GM19463 (cell line): ENCODE results near the gene P4HTM.

Experiments used
- ATAC-seq: cut with Tn5 transposase; IDR thresholded peaks from one replicate; pipeline ENCODE4 v1.9.1; 2021; ENCODE audit warnings: mild to moderate bottlenecking, moderate library complexity; ENCODE audit not compliant: unreplicated experiment

The P4HTM gene, protein sequence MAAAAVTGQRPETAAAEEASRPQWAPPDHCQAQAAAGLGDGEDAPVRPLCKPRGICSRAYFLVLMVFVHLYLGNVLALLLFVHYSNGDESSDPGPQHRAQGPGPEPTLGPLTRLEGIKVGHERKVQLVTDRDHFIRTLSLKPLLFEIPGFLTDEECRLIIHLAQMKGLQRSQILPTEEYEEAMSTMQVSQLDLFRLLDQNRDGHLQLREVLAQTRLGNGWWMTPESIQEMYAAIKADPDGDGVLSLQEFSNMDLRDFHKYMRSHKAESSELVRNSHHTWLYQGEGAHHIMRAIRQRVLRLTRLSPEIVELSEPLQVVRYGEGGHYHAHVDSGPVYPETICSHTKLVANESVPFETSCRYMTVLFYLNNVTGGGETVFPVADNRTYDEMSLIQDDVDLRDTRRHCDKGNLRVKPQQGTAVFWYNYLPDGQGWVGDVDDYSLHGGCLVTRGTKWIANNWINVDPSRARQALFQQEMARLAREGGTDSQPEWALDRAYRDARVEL

DNA sequence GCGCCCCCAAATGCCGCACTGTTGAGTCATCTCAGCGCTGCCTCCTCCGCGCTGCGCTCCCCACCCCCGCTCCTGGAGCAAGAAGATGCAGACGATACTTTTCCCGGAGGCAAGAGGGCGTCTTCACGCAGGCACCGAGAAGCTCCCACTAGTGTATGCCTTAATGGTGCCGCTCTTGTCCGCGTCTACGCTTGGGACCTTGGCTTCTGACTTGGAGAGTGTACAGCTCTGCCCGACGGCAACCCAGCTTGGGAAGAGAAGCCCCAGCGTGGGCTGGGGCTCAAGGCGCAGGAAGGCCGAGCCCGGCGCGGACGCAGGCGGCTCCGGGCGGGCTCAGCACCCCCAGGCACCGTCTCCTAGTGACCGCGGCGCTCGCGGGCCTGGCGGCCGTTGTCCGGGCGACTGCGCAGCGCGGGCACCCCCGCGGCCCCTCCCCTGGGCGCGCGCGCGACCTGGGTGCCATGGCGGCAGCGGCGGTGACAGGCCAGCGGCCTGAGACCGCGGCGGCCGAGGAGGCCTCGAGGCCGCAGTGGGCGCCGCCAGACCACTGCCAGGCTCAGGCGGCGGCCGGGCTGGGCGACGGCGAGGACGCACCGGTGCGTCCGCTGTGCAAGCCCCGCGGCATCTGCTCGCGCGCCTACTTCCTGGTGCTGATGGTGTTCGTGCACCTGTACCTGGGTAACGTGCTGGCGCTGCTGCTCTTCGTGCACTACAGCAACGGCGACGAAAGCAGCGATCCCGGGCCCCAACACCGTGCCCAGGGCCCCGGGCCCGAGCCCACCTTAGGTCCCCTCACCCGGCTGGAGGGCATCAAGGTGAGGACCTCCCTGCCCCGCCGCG, at the start of gene P4HTM:
P4HTM (plus strand) TSS at position 446 of the 840 bp plus-strand sequence; CDS start at position 462, 16 bp downstream.
- peak; percentile 55 for ATAC-seq

DNA sequence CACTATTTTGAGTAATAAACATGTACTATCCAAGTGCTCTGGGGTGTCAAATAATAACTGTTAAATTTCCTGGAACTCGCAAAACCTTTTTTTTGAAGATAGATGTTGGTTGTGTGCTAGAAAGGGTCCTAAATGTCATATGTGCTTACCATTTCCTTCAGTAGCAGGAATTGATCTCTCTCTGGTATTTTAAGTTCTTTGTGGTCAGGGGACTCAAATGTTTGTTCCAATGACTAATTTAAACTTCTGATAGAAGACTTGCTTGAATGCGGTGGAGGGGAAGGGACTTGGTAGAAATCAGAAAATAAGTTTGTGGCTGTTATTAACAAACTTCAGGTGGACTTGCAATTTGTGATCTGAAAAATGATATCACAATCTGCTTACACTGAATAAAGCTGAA, 44.6 kb upstream of the P4HTM start:
- ATAC-seq, result no peak

DNA sequence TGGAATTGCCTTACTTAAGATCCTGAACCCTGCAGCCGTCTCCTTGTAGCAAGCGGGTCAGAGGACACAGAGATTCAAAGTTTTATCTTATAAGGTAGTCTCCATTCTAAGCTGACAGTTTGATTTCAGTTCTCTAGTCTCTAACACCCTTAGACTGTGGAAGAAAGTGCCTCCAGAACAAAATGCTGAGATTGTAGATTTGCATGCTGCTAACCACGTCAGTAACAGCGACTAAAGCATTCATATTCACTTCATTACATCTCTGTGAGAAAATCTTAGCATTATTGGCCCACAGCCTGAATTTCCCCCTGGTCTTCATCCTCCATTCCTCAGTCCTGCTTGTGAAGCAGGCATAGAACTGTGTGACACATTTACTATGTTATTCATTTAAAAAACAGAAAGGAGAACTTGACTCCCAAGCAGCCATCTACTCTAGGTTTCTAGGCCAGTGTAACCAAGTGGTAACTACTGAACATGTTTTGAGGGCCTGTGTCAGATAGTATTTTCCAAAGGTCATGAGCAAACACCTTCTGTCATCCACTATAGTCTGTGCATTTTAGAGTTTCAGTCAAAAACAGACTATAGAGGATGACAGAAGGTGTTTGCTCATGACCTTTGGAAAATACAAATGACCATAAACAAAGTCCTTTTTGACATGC, 44.0 kb upstream of the P4HTM start:
- ATAC-seq, result no peak

DNA sequence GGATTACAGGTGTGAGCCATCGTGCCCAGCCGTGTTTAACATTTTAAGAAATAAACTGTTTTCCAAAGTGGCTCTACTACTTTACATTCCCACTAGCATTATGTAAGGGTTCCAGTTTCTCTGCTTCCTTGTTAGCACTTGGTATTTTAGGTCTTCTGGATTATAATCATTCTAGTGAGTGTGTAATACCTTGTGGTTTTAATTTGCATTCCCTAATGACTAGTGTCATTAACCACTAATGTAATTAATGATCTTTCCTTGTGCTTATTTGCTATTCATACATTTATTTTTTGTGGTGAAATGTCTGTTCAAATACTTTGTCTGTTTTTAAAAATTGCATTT, 40.7 kb upstream of the P4HTM start:
- ATAC-seq, result no peak

DNA sequence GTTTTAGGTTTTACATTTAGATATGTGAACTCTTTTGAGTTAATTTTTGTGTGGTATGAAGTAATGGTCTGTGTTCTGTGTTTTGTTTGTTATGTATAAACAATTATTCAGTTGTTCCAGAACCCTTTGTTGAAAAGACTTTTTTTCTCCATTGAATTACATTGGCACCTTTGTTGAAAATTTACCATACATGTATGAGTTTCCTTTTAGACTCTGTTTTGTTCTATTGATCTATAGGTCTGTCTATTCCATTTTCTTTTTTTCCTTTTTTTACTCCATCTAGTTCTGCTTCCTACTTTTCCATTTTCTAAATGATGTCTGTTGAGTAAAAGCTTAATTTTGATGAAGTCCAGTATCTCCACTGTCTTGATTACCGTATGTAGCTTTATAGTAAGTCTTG, 40.0 kb upstream of the P4HTM start:
- ATAC-seq, result no peak

DNA sequence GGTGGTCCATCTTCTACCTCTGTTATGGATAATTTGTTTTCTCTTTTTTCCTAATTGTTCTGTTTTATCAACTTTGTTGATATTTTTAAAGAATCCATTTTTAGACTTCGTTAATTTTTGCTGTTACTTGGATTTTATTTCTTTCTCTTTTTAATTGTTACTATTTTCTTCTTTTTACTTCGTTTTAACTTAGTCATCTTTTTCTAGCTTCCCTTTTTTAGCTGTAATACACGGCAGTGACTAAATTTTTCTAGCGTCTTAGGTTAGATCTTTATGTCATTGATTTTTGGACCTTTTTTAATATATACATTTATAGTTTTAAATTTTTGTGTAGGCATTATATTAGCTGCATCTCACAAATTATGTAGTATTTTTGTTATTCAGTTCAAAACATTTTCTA, 38.3 kb upstream of the P4HTM start:
- no peak for ATAC-seq

DNA sequence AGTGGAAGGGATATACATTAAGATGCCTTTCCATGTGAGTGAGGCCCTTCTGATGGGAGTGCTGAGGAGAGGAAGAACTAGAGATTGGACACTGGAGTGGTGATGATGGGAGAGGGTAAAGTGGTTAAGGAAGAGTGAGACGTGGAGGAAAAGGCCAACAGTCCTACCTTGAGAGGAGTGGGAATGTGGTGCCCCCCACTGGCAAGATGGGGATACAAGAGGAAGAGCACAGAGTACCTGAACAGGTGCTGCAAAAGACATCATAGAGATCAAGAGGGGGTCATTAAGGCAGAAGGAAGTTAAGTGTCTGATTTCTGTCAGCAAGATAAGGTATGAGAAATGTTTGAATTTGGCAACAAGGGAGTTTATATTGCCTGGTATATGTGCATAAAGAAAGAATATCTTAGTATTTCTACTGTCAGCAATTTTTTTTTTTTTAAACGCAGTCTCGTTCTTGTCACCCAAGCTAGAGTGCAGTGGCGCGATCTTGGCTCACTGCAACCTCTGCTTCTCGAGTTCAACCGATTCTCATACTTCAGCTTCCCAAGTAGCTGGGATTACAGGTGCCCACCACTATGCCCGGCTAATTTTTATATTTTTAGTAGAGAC, 37.4 kb upstream of the P4HTM start:
- no peak for ATAC-seq

DNA sequence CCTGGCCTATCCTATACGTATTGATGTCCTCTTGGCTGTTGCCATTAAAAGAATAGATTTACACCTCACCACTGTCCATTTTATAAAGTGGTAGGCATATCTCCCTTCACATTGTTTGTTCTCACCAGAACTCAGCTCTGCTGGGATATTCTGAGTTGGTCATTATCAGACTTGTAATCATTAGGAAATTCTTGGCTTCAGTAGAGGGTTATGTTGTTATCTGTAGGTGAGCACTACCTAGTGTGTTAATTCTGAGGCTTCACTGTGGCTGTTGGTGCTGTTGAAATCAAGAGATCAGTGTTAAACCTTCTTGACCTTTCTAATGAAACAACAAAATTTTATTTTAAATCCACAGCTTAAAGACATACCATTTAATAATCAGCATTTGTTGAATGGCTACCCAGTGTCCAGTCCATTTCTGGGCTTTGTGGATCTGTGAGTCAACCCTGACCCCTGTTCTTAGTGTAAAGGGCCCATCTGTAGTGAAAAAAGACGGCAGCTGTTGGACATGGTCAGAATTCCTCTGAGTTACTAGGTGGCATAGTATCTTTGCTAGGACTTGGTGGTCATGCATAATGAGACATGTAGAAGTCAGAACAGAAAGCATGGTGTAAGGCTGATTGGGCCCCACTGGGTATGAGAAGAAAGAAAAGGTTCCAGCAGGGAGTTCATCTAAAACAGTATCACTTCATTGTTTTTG, 32.9 kb upstream of the P4HTM start:
- no peak for ATAC-seq

DNA sequence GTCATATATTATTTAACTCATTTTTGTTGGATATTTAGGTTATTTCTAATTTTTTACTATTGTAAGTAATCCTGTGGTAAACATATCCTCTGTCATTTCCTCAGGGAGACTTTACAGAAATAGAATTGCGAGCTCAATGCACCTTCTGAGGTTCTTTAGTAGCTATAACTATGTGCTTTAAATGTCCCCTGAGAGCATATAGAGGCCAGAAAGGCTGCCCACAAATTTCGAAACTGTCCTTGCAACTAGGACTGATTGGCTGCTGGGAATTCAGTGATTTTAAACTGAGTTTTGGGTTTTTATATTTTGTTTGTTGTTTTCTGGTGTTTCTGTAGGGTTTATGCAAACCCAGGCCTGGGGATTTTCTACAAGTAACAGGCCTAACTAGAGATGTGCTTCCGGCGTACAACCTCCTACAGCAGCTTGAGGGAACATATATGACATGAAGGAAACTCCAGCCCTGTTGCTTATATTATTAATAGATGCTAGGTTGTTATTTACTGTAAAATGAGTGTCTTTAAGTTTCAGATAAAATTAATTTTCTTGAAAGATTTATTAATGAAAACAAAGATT, 29.1 kb upstream of the P4HTM start:
- no peak for ATAC-seq

DNA sequence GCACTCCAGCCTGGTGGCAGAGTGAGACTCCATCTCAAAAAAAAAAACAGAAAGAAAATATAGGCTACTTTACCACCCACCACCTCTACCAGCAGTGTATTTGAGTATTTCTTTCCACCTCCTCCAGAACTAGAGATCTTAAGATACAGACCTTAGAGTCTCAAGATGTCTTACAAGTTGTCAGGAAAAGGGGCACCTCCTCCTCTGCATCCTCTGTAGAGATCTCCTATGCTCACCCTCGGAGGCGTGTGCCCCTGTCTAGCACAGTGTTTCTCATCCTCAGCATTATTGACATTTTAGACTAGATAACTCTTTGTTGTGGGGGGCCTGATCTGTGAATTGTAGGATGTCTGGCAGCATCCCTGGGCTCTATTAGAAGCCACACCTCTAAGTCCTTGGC, 27.7 kb upstream of the P4HTM start:
- ATAC-seq, result no peak

DNA sequence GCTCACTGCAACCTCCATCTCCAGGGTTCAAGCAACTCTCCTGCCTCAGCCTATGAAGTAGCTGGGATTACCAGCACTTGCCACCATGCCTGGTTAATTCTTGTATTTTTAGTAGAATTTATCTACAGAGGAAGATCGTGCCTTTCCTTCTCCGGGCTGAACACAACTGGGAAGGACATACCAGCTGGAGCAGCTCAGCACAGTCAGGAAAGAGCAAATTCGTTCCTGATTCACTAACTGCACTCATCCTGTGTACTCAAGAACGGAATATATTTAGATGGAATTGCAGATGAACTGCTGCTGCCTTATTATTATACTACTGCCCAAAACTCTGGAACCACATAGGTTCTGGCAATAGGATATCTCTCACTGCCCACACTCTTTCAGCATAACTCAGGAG, 27.1 kb upstream of the P4HTM start:
- no peak for ATAC-seq

DNA sequence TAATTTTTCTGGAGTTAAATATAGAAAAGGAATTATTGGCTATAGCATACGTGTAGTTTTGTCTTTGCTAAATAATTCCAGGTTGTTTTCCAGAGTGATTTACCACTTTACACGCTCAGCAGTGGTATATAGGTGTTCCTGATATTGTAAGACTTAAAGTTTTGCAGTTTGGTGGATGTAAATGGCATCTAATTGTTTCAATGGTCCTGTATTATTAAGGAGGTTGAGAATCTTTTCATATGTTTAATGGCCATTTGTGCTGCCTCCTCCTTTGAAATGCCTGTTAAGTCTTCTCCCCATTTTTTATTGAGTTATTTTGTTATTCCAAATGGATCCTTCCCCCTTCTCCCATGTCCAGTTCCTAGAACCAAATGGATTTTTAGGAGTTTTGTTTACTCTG, 26.4 kb upstream of the P4HTM start:
- no peak for ATAC-seq

DNA sequence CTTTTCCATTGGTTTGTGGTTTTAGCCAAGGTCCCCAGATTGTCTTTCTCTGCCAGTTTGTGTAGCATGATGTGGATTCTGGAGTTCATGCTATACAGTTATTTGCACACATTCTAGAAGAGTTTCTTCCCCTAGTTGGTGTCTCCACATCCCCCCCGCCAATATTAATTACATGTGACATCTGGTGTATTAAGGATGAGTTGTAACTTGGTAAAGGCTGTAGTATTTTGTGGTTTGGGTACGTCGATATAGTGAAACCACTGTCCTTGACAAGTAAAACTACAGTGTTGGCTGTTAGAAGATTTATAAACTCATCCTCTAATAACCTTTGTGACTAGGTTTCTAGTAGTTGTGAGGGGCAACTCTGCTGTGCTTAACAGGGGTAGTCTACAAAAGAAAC, 23.7 kb upstream of the P4HTM start:
- ATAC-seq, result no peak

DNA sequence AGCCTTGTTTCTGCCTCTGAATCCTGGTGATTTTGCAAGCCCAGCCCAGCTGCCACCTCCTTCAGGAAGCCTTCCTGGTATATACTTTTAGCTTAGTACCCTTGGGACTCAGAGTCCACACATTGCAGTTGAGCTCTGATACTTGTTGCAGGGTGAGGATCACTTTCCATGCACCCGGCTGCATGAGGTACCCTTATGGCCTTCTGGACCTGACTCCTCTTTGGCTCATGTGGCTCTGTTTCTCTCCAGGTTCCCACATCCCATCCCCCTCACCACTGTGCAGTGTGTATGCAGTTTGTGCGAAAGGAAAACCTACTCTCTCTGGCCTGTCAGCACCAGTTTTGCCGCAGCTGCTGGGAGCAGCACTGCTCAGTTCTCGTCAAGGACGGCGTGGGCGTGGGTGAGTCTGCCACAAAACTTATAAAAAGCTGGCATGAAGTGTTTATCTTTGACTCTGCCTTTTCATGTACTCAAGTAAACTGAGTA, 23.1 kb upstream of the P4HTM start:
- ATAC-seq, result no peak

DNA sequence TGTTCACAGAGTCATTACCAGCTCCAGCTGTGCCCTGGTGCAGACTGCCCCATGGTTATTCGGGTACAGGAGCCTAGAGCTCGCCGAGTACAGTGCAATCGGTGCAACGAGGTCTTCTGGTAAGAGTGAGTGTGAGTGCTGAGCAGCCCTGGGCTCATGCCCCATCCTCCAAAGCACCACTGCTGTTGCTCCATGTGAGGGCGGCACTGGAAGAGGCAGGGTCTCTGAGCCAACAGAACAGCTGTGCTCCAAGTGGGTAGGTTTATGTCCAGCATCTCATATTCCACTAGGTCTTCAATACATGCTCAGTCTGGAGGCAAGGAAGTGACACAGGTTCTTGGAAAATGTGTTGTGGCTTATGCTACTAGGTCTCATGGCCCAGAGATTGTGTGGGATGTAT, 19.5 kb upstream of the P4HTM start:
- ATAC-seq, result no peak

DNA sequence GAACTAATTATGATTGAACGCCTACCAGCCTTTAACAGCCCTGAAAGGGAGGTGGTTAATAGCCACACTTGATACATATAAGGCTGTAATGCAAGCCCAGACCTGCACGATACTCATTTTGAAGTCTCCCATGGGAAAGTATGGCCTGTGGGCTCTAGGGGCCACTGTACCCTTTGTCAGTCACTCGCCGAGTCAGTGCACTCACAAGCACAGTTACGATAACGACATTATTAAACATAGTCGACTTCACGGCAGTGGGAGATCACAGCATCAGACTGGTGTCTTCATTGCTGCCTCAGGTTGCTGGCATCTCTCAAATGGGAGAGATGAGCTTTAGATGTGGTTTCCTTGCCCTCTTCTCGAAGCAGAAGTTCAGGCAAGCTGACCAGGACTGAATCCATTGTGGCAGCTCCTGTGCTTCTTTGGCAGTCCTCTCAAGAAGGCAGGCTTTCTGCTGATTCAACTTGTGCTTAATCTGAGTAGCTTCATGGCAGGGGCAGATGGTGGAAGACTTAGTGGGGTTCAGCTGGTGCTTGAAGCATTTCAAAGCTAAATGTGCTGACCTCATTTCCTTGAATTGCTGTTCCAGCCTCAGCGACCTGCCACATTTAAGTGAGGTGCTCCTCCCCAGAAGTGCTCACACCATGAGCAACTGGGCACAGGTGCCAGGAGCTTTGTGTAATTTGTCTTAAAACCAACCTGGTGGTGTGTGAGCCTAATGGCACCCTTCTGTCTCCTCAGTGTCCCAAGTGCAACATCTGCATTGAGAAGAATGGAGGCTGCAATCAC, 15.8 kb upstream of the P4HTM start:
- ATAC-seq, result no peak

DNA sequence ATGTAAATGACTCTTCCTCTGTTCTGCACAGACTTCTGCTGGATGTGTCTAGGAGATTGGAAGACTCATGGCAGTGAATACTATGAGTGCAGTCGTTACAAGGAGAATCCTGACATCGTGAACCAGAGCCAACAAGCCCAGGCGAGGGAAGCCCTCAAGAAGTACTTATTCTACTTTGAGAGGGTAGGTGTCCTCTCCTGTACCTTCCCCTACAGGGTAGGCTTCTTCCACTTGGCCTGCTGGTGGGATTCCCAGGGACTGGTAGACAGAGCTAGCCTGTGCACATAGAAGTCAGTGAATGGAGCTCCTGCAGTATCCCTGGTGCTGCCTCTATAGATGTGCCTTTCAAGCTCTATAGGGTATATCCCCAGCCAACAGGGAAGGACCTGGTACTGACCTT, 10.6 kb upstream of the P4HTM start:
- no peak for ATAC-seq

DNA sequence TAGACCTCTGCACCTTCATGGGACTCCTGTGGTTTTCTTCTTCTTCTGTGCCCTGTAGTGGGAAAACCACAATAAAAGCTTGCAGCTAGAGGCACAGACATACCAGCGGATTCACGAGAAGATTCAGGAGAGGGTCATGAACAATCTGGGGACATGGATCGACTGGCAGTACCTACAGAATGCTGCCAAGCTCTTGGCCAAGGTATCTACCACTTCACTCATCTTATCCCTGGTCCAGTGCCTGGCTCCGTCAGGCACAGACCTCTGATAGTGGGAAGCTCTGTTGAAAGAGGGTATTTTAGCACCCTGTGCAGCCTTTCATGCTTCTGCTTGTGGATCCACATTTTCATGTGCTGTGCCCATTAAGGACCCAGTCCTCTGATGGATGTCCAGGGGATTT, 9.7 kb upstream of the P4HTM start:
- no peak for ATAC-seq

DNA sequence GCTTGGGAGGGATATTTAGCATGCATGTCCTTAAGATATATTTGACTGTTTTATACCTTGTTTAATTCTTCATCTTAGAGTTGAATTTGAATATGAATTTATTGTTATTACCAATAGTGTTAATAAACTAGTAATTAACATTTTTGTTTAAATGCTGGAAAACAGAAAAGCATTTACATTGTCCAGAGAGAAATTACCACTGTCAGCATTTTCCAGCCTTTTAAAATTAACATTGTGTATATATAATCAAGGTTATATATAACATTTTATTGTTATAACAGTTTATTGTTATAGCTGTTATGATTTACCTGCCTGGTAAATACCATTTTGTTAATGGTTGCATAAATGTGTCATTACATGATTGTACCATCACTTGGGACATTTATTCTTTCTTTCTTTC, 8.0 kb upstream of the P4HTM start:
- no peak for ATAC-seq
